Mammary epithelial cell (primary cell): Measurements from ENCODE around the gene CLTB.

Source experiments
- CTCF ChIP-seq, 2 donors: IDR thresholded peaks in 1 of 2; conservative IDR thresholded peaks in 1 of 2; 2 replicates each; pipeline ENCODE4 v1.5.1; 2011 to 2012; ENCODE audit warnings: inconsistent platforms in 2 of 2, low read length in 2 of 2, mild to moderate bottlenecking in 2 of 2, control low read depth in 1 of 2, low read depth in 1 of 2; ENCODE audit not compliant: insufficient read depth in 1 of 2; ENCODE audit errors: extremely low read depth in 1 of 2
- EZH2 ChIP-seq: IDR thresholded peaks from 2 replicates; pipeline ENCODE4 v1.6.1; 2012; ENCODE audit warnings: low read length, inconsistent platforms, borderline replicate concordance

GRCh38 chr5:176420972-176421544, 4.7 kb upstream of the CLTB start:
- TF ChIP-seq CTCF (conservative IDR thresholded peaks at IDR 0.05 in 1 of 2, IDR thresholded peaks at IDR 0.05 in 1 of 2; ENCODE audit: extremely low read depth in 1 of 2, insufficient read depth in 1 of 2, low read depth in 1 of 2, low read length in 2 of 2) (no peak), EZH2 (no peak)
